IMR-90 (cell line): ENCODE results near the gene WDR90. TPM values are rescaled to one million over a fixed set of nuclear protein-coding genes. Genes with fewer than 3 reads are reported as not detected.
A peak's percentile ranks its signal among the peaks of the same experiment; 100 is the strongest.

Source experiments
- ATAC-seq: fragments of 200-7000 bp; cut with Tn5 transposase; 2 replicates; pipeline ENCODE4 v1.9.1; 2020; ENCODE audit warnings: low read depth, mild to moderate bottlenecking, moderate library complexity
- BruUV-seq: library from RNA; stranded (reverse); fragments of 400-500 nt; replicated peaks from 2 replicates; lab custom pipeline; 2021; lab: Mats Ljungman, UMichigan
- CTCF ChIA-PET: fragments of 300-600 bp; formaldehyde crosslinking; extraction: SDS; loops from one replicate; lab custom pipeline; 2021; ENCODE audit warnings: antibody characterized with exemption; lab: Yijun Ruan, JAX
- POLR2A ChIA-PET: fragments of 300-600 bp; sonication (Branson Sonifier 250); formaldehyde crosslinking; loops from one replicate; lab custom pipeline; 2022; ENCODE audit warnings: antibody characterized with exemption; ENCODE audit not compliant: unreplicated experiment; lab: Charles Lee
- DNase-seq: peaks from one replicate; pipeline ENCODE4 v3.0.0; 2013
- H2AFZ ChIP-seq: replicated peaks from 2 replicates; pipeline ENCODE3; 2013; ENCODE audit warnings: low read length, mild to moderate bottlenecking; ENCODE audit not compliant: poor library complexity
- H2AK5ac ChIP-seq: 2 replicates; pipeline ENCODE4 v1.6.1; 2013; ENCODE audit warnings: low read depth, low read length, inconsistent platforms
- H2AK9ac ChIP-seq: replicated peaks from 2 replicates; pipeline ENCODE3; 2013; ENCODE audit warnings: mild to moderate bottlenecking, low read depth, low read length, moderate library complexity; ENCODE audit not compliant: poor library complexity
- H2BK120ac ChIP-seq: 2 replicates; pipeline ENCODE4 v1.6.1; 2013; ENCODE audit warnings: low read depth, low read length, inconsistent platforms
- H2BK15ac ChIP-seq: 3 replicates; pipeline ENCODE4 v1.6.1; 2013; ENCODE audit warnings: low read depth, low read length, inconsistent platforms
- H2BK20ac ChIP-seq: 2 replicates; pipeline ENCODE4 v1.6.1; 2013; ENCODE audit warnings: low read depth, mild to moderate bottlenecking, inconsistent platforms, low read length, moderate library complexity
- H2BK5ac ChIP-seq: 2 replicates; pipeline ENCODE4 v1.6.1; 2013; ENCODE audit warnings: mild to moderate bottlenecking, low read depth, low read length, inconsistent platforms; ENCODE audit not compliant: poor library complexity, severe bottlenecking
- H3K14ac ChIP-seq: replicated peaks from 2 replicates; pipeline ENCODE4 v1.6.1; 2013; ENCODE audit warnings: low read depth, low read length, inconsistent platforms
- H3K18ac ChIP-seq: 2 replicates; pipeline ENCODE4 v1.6.1; 2013; ENCODE audit warnings: low read depth, low read length, control low read depth
- H3K23ac ChIP-seq: 2 replicates; pipeline ENCODE4 v1.6.1; 2013; ENCODE audit warnings: low read depth, low read length, inconsistent platforms
- H3K27ac ChIP-seq: 2 replicates; pipeline ENCODE4 v1.5.1; 2013; ENCODE audit warnings: mild to moderate bottlenecking, control low read depth, low read length; ENCODE audit not compliant: insufficient read depth
- H3K27me3 ChIP-seq: 2 replicates; pipeline ENCODE4 v1.6.1; 2013; ENCODE audit warnings: low read length; ENCODE audit not compliant: control insufficient read depth, insufficient read depth
- H3K36me3 ChIP-seq: 2 replicates; pipeline ENCODE4 v1.6.1; 2013; ENCODE audit warnings: low read length, mixed read lengths; ENCODE audit not compliant: control insufficient read depth, insufficient read depth
- H3K4ac ChIP-seq: 2 replicates; pipeline ENCODE4 v1.6.1; 2013; ENCODE audit warnings: low read depth, low read length, inconsistent platforms
- H3K4me1 ChIP-seq: 2 replicates; pipeline ENCODE4 v1.6.1; 2013; ENCODE audit warnings: low read length, mixed read lengths; ENCODE audit not compliant: control insufficient read depth, insufficient read depth
- H3K4me2 ChIP-seq: 2 replicates; pipeline ENCODE4 v1.6.1; 2013; ENCODE audit warnings: low read depth, mild to moderate bottlenecking, control low read depth, low read length, moderate library complexity
- H3K4me3 ChIP-seq: 2 replicates; pipeline ENCODE4 v1.5.1; 2013; ENCODE audit warnings: low read depth, mild to moderate bottlenecking, control low read depth, low read length, moderate library complexity; ENCODE audit not compliant: insufficient read depth
- H3K56ac ChIP-seq: 2 replicates; pipeline ENCODE4 v1.6.1; 2013; ENCODE audit warnings: low read length, inconsistent platforms; ENCODE audit not compliant: insufficient read depth; ENCODE audit errors: extremely low read depth
- H3K79me1 ChIP-seq, 2 experiments: 2 replicates each; pipeline ENCODE4 v1.6.1; 2013; ENCODE audit warnings: low read length in 2 of 2, inconsistent platforms in 1 of 2, low read depth in 1 of 2
- H3K9ac ChIP-seq: 2 replicates; pipeline ENCODE4 v1.6.1; 2013; ENCODE audit warnings: low read depth, low read length, control low read depth
- H3K9me1 ChIP-seq: 2 replicates; pipeline ENCODE4 v1.6.1; 2013; ENCODE audit warnings: low read length, inconsistent platforms; ENCODE audit not compliant: insufficient read depth
- H3K9me3 ChIP-seq: 2 replicates; pipeline ENCODE4 v1.6.1; 2013; ENCODE audit warnings: low read length; ENCODE audit not compliant: control insufficient read depth, insufficient read depth
- H4K20me1 ChIP-seq: 2 replicates; pipeline ENCODE4 v1.6.1; 2013; ENCODE audit warnings: low read length, inconsistent platforms; ENCODE audit not compliant: insufficient read depth
- H4K5ac ChIP-seq: 2 replicates; pipeline ENCODE4 v1.6.1; 2013; ENCODE audit warnings: mild to moderate bottlenecking, low read depth, low read length, control low read depth
- H4K8ac ChIP-seq, 2 experiments: 2 replicates each; pipeline ENCODE4 v1.6.1; 2013; ENCODE audit warnings: low read depth in 2 of 2, low read length in 2 of 2, control low read depth in 1 of 2, inconsistent platforms in 1 of 2
- H4K91ac ChIP-seq: 2 replicates; pipeline ENCODE4 v1.6.1; 2013; ENCODE audit warnings: low read depth, low read length, inconsistent platforms; ENCODE audit not compliant: insufficient read depth
- CHD1 ChIP-seq: IDR thresholded peaks from 2 replicates; pipeline ENCODE4 v1.6.1; 2012; ENCODE audit warnings: low read depth, low read length, improper control_type of control experiment
- ELK1 ChIP-seq: fragments of 150-350 bp; IDR thresholded peaks from 2 replicates; pipeline ENCODE4 v1.6.1; 2016; ENCODE audit warnings: low read depth, mild to moderate bottlenecking, low read length, moderate library complexity, borderline replicate concordance
- MXI1 ChIP-seq: IDR thresholded peaks from 2 replicates; pipeline ENCODE4 v1.6.1; 2012; ENCODE audit warnings: low read depth, mild to moderate bottlenecking, low read length, moderate library complexity, borderline replicate concordance
- POLR2A ChIP-seq: IDR thresholded peaks from 2 replicates; pipeline ENCODE4 v1.6.1; 2012; ENCODE audit warnings: mild to moderate bottlenecking, low read depth, low read length
- WGBS, 2 experiments: methylation state at CpG; one replicate each; pipeline versions ENCODE4 v1.1.5 to v1.1.7; 2013; ENCODE audit warnings: missing lambda C conversion rate in 2 of 2; ENCODE audit not compliant: insufficient read length in 1 of 2; ENCODE audit errors: extremely low coverage in 2 of 2; 5-methylcytosine and 5-hydroxymethylcytosine counted together
- dilution Hi-C: fragments of 300-500 bp; cut with HindIII; formaldehyde crosslinking; loops from one replicate; pipeline ENCODE4 v1.14.3; 2018; ENCODE audit warnings: low sequenced_read_pairs; ENCODE audit not compliant: unreplicated experiment
- in situ Hi-C: fragments of 300-500 bp; cut with MboI; formaldehyde crosslinking; loops from 3 replicates; pipeline ENCODE4 v1.14.3; 2019; ENCODE audit warnings: low sequenced_read_pairs, inconsistent platforms, mixed read lengths
- intact Hi-C: fragments of 100-400 bp; cut with micrococcal nuclease; formaldehyde crosslinking; loops from 2 replicates; pipeline ENCODE4 v1.10.0; 2022
- polyA plus RNA-seq, 3 experiments: library from polyadenylated mRNA; depleted of rRNA; stranded (reverse); fragments of >200 nt; gene quantifications; 2 replicates each; pipeline ENCODE4 v1.2.3, GENCODE V29; 2012; ENCODE audit warnings: low replicate concordance in 1 of 3
- total RNA-seq: library from RNA; depleted of rRNA; stranded (reverse); fragments of >200 nt; gene quantifications from 2 replicates; pipeline ENCODE4 v1.2.3, GENCODE V29; 2012

The WDR90 gene
- total and polyA plus RNA-seq, 2 of the 4 experiments (the other 2 are of a cell fraction): 1.4 to 18.7 TPM

GRCh38 chr16:678858-679813, 30.0 kb downstream of the WDR90 start:
- no TSS peak for BruUV-seq
- H3K27ac ChIP-seq: peak overlapping the region; percentile 34
- H3K56ac ChIP-seq: no peak overlapping the region
- peak overlapping the region; percentile 76 for H3K14ac ChIP-seq
- no peaks in the 10 kb centered on the region for H3K9me3 ChIP-seq
- POLR2A ChIA-PET: interaction anchor here (0.6 kb wide), 1 partner anchor 98 kb away, joined by 5 read pairs; no protein-coding TSS in a partner anchor
- 32% methylated on average over 29 of the region's 52 CpGs; no CpG with 5 or more reads in 1 of the 2 experiments for WGBS, 2 experiments
- H3K4me3 ChIP-seq: peak overlapping the region; percentile 51
- peaks cover 44% of the 10 kb centered on the region for H4K20me1 ChIP-seq
- peak overlapping the region in 1 of 2 experiments; percentile 87; a peak in 2 of 4 replicates for H4K8ac ChIP-seq
- no peak overlapping the region for H3K18ac ChIP-seq
- H2BK120ac ChIP-seq: no peak overlapping the region; the same call in 1 of the 2 replicates
- H2AK9ac ChIP-seq: peak overlapping the region; percentile 97
- H3K4me1 ChIP-seq: peaks cover 26% of the 10 kb centered on the region
- peak overlapping the region; percentile 68 for H3K23ac ChIP-seq
- peak overlapping the region; percentile 57 for H3K9ac ChIP-seq
- TF ChIP-seq ELK1: no peak
- no peak for TF ChIP-seq MXI1
- TF ChIP-seq POLR2A: 0 out of 2 replicates have a peak, but pooled peaks have one; percentile 8
- no peak for TF ChIP-seq CHD1
- peak overlapping the region; percentile 4; the same call in 1 of the 2 replicates for H4K5ac ChIP-seq
- H2BK15ac ChIP-seq: no peak overlapping the region
- no peak overlapping the region for H2BK20ac ChIP-seq
- no peaks in the 10 kb centered on the region for H3K27me3 ChIP-seq
- intact Hi-C loops (no loop called here), dilution Hi-C loops (no loop called here), in situ Hi-C loops (no loop called here)
- H3K36me3 ChIP-seq: peaks cover 20% of the 10 kb centered on the region
- DNase-seq (peak; percentile 30), ATAC-seq (peak; percentile 11)
- CTCF ChIA-PET: no interaction called here
- H2AFZ ChIP-seq: peak overlapping the region; percentile 99
- peak overlapping the region; percentile 77 for H3K4me2 ChIP-seq
- peaks cover 9 to 45% of the 10 kb centered on the region in 2 experiments; a peak in 3 of 4 replicates for H3K79me1 ChIP-seq
- H3K4ac ChIP-seq: peak overlapping the region; percentile 75
- H2AK5ac ChIP-seq: peak overlapping the region; percentile 87
- H2BK5ac ChIP-seq: peak overlapping the region; percentile 28
- peaks cover 15% of the 10 kb centered on the region for H3K9me1 ChIP-seq
- H4K91ac ChIP-seq: peak overlapping the region; percentile 46
